ENCODE results near the gene CEBPZOS.

The CEBPZOS gene

DNA sequence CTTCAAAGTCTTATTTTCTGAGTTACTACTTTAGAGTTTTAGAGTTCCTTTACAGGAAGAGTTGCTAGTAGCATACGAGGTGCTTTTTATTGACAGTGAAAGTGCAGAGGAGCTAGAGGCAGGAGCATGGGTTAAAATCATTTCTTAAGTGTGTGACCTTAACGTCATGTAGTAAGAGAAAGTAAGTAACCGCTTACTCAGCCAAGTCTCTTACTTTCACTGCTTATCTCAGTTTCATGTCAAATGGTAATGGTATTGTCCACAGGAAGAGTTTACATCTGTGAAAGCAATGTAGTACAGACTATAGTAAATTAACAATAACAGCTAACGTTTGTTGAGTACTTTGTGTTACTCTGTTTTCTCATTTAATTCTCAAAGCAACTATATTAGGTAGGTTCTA lies 47.7 kb downstream of the CEBPZOS start:
- DNase-seq, result no peak

DNA sequence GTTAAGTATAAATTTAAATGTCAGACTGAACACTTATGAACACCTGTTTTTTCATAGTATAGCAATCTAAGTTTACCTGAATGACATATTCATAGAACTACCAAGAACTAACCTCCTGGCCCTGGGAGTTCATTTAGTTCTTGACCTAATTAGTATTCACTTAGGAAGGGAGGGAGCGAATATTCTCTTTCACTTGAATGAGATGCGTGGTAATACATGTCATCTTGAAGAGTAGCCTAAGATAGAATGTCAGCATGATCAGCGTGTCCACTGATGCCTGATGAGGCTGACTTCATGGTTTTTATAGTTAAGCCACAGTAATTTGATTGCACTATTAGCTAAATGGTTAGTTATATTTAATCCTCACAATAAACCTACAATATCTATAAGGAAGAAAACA lies 48.5 kb downstream of the CEBPZOS start:
- no peak for DNase-seq

DNA sequence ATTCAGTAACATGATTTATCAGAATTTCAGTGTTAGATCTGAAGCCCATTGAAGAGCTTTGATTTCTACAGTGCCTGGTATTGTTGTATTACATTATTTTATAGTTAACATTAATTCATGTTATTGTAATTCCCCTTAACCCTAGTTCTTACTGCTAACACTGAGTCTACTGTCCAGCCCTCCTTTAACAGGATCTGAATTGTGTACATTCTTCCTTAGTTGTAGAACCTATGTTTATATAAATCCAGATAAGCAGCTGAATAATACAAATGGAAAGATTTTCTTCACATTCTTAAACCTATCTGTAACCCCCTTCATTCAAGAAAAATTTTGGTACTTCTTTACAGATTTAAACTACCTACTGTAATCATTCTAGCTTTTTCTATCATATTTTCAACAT lies 49.9 kb downstream of the CEBPZOS start:
- no peak for DNase-seq

DNA sequence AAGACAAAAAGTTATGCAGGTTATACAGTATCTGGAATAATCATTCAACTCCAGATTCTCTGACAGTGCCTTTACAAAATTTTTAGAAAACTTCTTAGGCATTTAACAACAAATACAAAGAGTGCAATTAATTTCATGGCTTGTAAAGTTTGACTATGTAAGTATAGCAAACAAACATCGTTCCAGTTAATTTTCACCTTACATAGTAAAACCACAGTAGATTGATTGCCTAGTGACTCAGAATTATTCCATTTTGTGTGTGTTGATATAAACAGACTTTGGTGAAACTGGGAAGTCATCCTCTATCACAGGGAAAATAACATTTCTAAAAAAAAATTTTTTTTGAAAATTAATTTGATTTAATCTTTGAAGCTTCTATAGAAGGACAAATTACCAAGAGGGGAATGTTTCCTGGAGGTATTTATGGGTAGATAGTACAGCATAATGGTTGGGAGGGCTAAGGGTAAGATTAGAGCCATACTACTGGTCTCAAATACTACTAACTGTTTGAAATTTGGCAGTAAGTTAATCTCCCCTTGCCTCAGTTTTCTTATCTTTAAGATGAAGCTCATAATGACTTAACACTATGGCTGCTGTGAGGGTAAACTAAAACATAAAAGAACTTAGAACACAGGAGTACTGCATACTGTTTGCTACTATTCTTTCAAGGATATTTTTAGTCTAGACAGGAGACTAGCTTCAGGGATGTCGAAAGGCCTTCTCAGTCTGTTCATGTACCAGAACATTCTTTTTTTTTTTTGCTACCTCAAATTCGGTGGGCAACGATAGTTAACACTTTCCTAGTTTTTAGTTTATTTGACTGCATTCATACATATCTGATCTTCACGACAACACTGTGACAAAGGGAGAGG lies 54.8 kb downstream of the CEBPZOS start:
- no peak for DNase-seq

Data from DMS79 treated with DMSO at 0.1 percent for 48 hours (cell line).